ENCODE measurements around the gene BIRC3.
"Not testable (repeated sequence)": the region's sequence is repeated elsewhere in the genome, so short reads cannot be mapped to it uniquely, and the experiment has no call there.

Gene BIRC3

DNA sequence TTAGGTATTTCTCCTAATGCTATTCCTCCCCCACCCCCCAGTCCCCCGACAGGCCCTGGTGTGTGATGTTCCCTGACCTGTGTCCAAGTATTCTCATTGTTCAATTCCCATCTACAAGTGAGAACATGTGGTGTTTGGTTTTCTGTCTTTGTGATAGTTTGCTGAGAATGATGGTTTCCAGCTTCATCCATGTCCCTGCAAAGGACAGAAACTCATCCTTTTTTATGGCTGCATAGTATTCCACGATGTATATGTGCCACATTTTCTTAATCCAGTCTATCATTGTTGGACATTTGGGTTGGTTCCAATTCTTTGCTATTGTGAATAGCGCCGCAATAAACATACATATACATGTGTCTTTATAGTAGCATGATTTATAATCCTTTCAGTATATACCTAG is 20.5 kb upstream of the BIRC3 start:
- H3K4me3 ChIP-seq (ENCODE audit: low read length in 2 of 2); H3K27me3 ChIP-seq (ENCODE audit: control insufficient read depth in 1 of 2, insufficient read depth in 2 of 2, low read length in 2 of 2); H3K36me3 ChIP-seq (ENCODE audit: control insufficient read depth in 2 of 2, insufficient read depth in 2 of 2, low read length in 2 of 2); H3K4me1 ChIP-seq (ENCODE audit: control insufficient read depth, insufficient read depth, low read length); H3K27ac ChIP-seq (ENCODE audit: low read length); H3K9ac ChIP-seq (ENCODE audit: low read length in 2 of 2); H3K9me3 ChIP-seq (ENCODE audit: control insufficient read depth in 2 of 2, low read length in 2 of 2): not testable (repeated sequence)

DNA sequence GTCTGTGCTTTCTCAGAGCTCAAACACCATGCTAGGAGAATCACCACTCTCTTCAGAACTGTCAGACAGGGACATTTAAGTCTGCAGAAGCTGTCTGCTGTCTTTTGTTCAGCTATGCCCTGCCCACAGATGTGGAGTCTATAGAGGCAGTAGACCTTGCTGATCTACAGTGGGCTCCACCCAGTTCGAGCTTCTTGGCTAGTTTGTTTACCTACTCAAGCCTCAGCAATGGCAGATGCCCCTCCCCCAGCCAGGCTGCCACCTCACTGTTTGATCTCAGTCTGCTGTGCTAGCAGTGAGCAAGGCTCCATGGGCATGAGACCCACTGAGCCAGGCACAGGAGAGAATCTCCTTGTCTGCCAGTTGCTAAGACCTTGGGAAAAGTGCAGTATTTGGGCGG is 16.4 kb upstream of the BIRC3 start:
- H3K4me1 ChIP-seq (ENCODE audit: control insufficient read depth, insufficient read depth, low read length); H3K9ac ChIP-seq (ENCODE audit: low read length in 2 of 2); H3K27ac ChIP-seq (ENCODE audit: low read length); H3K27me3 ChIP-seq (ENCODE audit: control insufficient read depth in 1 of 2, insufficient read depth in 2 of 2, low read length in 2 of 2); H3K4me3 ChIP-seq (ENCODE audit: low read length in 2 of 2); H3K9me3 ChIP-seq (ENCODE audit: control insufficient read depth in 2 of 2, low read length in 2 of 2); H3K36me3 ChIP-seq (ENCODE audit: control insufficient read depth in 2 of 2, insufficient read depth in 2 of 2, low read length in 2 of 2): not testable (repeated sequence)

DNA sequence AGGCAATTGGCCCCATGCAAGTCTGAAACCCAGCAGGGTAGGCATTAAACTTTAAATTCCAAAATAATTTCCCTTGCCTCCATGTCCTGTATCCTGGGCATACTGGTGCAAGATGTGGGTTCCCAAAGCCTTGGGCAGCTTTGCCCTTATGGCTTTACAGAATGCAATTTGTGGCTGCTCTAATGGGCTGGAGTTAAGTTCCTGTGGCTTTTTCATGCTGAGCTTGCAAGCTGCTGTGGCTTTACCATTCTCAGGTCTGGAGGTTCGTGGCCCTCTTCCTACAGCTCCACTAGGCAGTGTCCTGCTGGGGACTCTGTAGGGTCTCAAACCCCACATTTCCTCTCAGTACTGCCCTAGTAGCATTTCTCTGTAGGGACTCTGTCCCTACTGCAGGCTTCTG is 15.0 kb upstream of the BIRC3 start:
- Histone ChIP-seq H3K4me1 (ENCODE audit: control insufficient read depth, insufficient read depth, low read length) (no peaks in the 10 kb centered on the region), H3K9ac (ENCODE audit: low read length in 2 of 2) (no peak overlapping the region), H3K27ac (ENCODE audit: low read length) (no peak overlapping the region), H3K27me3 (ENCODE audit: control insufficient read depth in 1 of 2, insufficient read depth in 2 of 2, low read length in 2 of 2) (no peaks in the 10 kb centered on the region), H3K9me3 (ENCODE audit: control insufficient read depth in 2 of 2, low read length in 2 of 2) (peaks cover 4% of the 10 kb centered on the region in 2 donors), H3K4me3 (ENCODE audit: low read length in 2 of 2) (no peak overlapping the region), H3K36me3 (ENCODE audit: control insufficient read depth in 2 of 2, insufficient read depth in 2 of 2, low read length in 2 of 2) (no peaks in the 10 kb centered on the region)

DNA sequence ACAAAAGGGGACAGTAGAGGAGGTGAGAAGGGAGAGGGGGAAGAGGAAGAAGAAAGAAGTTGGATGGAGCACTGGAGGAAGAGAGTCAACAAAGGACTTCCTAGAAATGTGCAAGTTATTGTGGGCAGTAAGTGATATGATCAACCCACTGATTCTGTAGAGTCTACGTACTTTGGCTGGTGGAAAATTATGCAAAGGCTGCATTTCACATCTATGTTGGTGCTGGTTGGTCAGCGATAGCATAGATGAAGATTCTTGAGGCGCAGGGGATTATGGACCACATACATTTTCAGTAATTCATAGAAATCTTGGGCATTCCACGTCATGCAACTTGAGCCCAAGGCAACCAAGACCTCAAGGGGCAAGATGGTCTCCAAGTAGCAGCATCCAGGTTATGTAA is 12.6 kb upstream of the BIRC3 start:
- Histone ChIP-seq H3K9ac (ENCODE audit: low read length in 2 of 2) (no peak overlapping the region), H3K27me3 (ENCODE audit: control insufficient read depth in 1 of 2, insufficient read depth in 2 of 2, low read length in 2 of 2) (no peaks in the 10 kb centered on the region), H3K9me3 (ENCODE audit: control insufficient read depth in 2 of 2, low read length in 2 of 2) (peaks cover 4% of the 10 kb centered on the region in 2 donors), H3K4me1 (ENCODE audit: control insufficient read depth, insufficient read depth, low read length) (no peaks in the 10 kb centered on the region), H3K4me3 (ENCODE audit: low read length in 2 of 2) (no peak overlapping the region), H3K36me3 (ENCODE audit: control insufficient read depth in 2 of 2, insufficient read depth in 2 of 2, low read length in 2 of 2) (no peaks in the 10 kb centered on the region), H3K27ac (ENCODE audit: low read length) (no peak overlapping the region)

DNA sequence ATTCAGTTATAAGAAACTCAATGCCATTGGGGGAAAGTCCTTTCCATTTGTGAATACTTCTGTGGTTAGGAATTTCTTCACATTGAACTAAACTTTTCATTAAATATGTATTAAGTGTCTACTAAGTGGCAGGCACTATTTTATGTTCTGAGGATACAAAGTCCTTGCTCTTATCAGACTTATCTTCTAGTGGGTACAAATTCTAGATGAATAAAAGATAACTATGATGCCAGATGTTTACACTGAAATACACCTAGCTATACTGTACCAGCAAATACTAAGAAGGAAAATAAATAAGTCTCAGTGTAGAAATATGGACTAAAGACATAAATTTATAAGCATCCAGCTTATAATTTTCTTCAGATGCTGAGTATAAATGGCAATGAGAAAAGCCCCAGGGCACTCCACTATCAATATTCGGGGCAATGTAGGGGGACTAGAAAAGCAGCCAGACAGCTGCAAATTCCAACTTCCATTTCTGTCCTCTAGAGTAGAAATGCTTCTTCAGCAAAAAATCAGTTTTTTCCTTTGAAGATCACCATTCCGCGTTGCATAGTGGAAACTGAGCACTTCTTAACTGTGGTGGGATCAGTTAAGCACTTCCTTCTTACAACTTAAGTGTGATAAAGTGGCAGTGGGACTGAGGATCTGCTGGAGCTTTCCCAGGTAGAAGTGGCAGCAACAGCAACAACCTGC is 11.8 kb upstream of the BIRC3 start:
- Histone ChIP-seq H3K4me1 (ENCODE audit: control insufficient read depth, insufficient read depth, low read length) (no peaks in the 10 kb centered on the region), H3K27me3 (ENCODE audit: control insufficient read depth in 1 of 2, insufficient read depth in 2 of 2, low read length in 2 of 2) (no peaks in the 10 kb centered on the region), H3K27ac (ENCODE audit: low read length) (no peak overlapping the region), H3K9ac (ENCODE audit: low read length in 2 of 2) (no peak overlapping the region), H3K4me3 (ENCODE audit: low read length in 2 of 2) (no peak overlapping the region), H3K36me3 (ENCODE audit: control insufficient read depth in 2 of 2, insufficient read depth in 2 of 2, low read length in 2 of 2) (no peaks in the 10 kb centered on the region), H3K9me3 (ENCODE audit: control insufficient read depth in 2 of 2, low read length in 2 of 2) (peaks cover 4% of the 10 kb centered on the region in 2 donors)

DNA sequence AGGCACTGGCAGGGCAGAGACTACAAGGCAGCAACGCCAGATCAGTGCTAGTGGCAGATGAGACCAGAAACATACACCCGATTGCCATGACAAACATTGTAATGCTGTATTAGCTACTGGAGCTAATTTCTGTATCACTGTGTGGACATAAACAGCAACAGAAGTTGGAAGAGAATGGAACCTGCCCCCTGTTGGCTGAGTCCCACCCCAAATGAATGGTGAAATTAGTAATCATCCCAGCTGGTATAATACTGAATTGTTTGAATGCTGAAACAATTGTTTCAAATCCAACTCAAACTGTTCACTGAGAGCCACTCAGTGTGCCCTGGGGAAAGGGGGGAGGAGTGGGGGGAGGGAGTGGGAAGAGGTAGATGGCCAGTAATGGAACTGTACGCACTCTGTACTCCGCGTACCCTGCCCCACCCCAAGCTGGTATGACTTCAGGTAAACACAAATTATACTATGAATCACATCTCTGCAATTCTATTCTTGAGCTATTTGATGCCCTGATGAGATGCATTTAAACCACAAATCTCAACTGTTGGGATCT is 11.2 kb upstream of the BIRC3 start:
- Histone ChIP-seq H3K4me1 (ENCODE audit: control insufficient read depth, insufficient read depth, low read length) (no peaks in the 10 kb centered on the region), H3K4me3 (ENCODE audit: low read length in 2 of 2) (no peak overlapping the region), H3K27me3 (ENCODE audit: control insufficient read depth in 1 of 2, insufficient read depth in 2 of 2, low read length in 2 of 2) (no peaks in the 10 kb centered on the region), H3K36me3 (ENCODE audit: control insufficient read depth in 2 of 2, insufficient read depth in 2 of 2, low read length in 2 of 2) (no peaks in the 10 kb centered on the region), H3K9ac (ENCODE audit: low read length in 2 of 2) (no peak overlapping the region), H3K27ac (ENCODE audit: low read length) (no peak overlapping the region), H3K9me3 (ENCODE audit: control insufficient read depth in 2 of 2, low read length in 2 of 2) (peaks cover 4% of the 10 kb centered on the region in 2 donors)

DNA sequence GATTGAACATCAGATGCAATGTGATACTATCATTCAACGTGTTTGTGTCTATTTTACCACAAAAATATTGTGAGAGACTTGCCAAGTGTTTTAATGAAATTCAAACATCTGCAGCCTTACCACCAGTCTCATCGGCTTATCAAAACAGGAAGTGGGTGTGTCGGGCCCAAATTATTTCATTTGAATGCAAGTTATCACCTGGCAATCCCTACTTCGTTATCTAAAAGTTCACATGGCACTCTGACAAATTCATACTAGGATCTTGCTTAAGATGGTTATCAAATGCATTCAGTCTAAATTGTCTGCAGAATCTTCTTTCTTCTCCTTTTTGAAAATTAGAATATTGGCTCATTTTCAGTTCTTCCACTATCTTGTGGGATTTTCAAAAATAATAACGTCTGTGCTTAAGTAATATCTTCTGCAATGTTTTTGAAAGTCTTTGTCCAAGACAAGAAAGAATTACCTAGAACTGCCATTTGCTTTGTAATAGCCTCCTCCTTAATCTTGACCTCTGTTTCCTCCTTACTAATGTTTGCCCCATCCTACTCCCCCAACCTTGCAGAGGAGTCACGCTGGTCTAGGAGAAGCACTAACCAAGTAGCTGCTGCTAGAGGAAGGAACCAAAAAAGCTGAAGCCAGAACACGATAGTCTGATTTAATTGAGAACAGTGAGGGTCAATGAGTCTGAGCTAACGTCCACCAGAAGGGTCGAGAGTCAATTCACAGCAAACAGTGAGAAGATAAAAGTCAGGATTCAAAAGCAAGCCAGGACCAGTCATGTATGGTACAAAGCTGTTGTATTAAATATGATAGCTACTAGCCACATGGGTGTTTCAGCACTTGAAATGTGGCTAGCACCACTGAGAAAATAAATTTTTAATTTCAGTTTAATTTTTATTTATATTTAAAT is 10.2 kb upstream of the BIRC3 start:
- H3K4me1 ChIP-seq (ENCODE audit: control insufficient read depth, insufficient read depth, low read length): no peaks in the 10 kb centered on the region
- H3K27me3 ChIP-seq (ENCODE audit: control insufficient read depth in 1 of 2, insufficient read depth in 2 of 2, low read length in 2 of 2): no peaks in the 10 kb centered on the region
- peaks cover 0 to 4% of the 10 kb centered on the region in 2 donors for H3K9me3 ChIP-seq (ENCODE audit: control insufficient read depth in 2 of 2, low read length in 2 of 2)
- H3K27ac ChIP-seq (ENCODE audit: low read length): no peak overlapping the region
- no peak overlapping the region for H3K4me3 ChIP-seq (ENCODE audit: low read length in 2 of 2)
- H3K36me3 ChIP-seq (ENCODE audit: control insufficient read depth in 2 of 2, insufficient read depth in 2 of 2, low read length in 2 of 2): no peaks in the 10 kb centered on the region
- no peak overlapping the region for H3K9ac ChIP-seq (ENCODE audit: low read length in 2 of 2)

DNA sequence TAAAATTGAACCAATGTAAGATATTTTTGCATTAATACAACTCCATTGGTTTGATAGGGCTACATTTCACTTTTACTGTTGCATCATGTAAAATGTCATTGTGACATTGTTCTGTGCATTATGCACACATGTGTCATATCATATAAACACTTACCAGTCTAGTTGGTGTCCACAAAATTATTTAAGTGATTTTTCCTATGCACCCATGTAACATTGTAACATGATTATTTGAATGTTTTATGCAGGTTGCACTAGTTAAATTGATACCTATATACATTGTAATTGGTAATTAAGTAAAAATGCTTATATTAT is 9.6 kb upstream of the BIRC3 start:
- Histone ChIP-seq H3K27ac (ENCODE audit: low read length) (no peak overlapping the region), H3K9ac (ENCODE audit: low read length in 2 of 2) (no peak overlapping the region), H3K27me3 (ENCODE audit: control insufficient read depth in 1 of 2, insufficient read depth in 2 of 2, low read length in 2 of 2) (no peaks in the 10 kb centered on the region), H3K4me3 (ENCODE audit: low read length in 2 of 2) (no peak overlapping the region), H3K9me3 (ENCODE audit: control insufficient read depth in 2 of 2, low read length in 2 of 2) (no peaks in the 10 kb centered on the region), H3K4me1 (ENCODE audit: control insufficient read depth, insufficient read depth, low read length) (no peaks in the 10 kb centered on the region), H3K36me3 (ENCODE audit: control insufficient read depth in 2 of 2, insufficient read depth in 2 of 2, low read length in 2 of 2) (no peaks in the 10 kb centered on the region)

DNA sequence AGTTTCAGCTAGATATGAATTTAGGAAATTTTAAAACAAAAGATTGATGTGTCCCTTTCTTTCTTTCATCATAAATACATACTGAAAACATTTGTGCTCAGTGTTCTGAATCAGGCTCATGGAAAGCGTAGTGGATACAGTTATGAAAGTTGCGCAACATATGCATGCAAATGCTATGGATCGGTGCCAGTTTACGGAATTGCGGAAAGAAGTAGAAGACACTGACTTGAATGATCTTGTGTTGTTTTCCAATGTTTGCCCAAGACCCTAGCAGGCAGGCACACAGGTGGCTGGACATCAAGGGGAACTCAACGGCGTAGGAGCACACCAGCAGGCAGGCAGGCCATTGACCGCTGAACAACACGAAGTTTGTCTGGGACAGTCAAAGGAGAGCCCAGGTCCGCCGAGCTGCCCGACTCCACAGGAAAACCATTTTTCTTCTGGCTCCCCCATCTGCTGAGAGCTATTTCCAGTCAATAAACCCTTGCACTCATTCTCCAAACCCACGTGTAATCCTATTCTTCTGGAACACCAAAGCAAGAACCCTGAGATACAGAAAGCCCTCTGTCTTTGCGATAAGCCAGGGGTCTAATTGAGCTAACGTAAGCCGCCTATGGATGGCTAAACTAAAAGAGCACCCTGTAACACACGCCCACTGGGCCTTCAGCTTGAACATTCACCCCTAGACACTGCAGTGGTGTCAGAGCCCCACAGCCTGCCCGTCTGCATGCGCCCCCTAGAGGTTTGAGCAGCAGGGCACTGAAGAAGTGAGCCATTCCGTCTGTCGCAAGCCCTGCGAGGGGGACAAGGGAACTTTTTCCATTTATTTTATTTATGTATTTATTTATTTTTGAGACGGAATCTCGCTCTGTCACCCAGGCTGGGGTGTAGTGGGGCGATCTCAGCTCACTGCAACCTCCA is 7.4 kb upstream of the BIRC3 start:
- Histone ChIP-seq H3K4me1 (ENCODE audit: control insufficient read depth, insufficient read depth, low read length) (peaks cover 5% of the 10 kb centered on the region), H3K9me3 (ENCODE audit: control insufficient read depth in 2 of 2, low read length in 2 of 2) (no peaks in the 10 kb centered on the region), H3K27me3 (ENCODE audit: control insufficient read depth in 1 of 2, insufficient read depth in 2 of 2, low read length in 2 of 2) (no peaks in the 10 kb centered on the region), H3K36me3 (ENCODE audit: control insufficient read depth in 2 of 2, insufficient read depth in 2 of 2, low read length in 2 of 2) (no peaks in the 10 kb centered on the region), H3K27ac (ENCODE audit: low read length) (no peak overlapping the region), H3K9ac (ENCODE audit: low read length in 2 of 2) (no peak overlapping the region), H3K4me3 (ENCODE audit: low read length in 2 of 2) (no peak overlapping the region)

DNA sequence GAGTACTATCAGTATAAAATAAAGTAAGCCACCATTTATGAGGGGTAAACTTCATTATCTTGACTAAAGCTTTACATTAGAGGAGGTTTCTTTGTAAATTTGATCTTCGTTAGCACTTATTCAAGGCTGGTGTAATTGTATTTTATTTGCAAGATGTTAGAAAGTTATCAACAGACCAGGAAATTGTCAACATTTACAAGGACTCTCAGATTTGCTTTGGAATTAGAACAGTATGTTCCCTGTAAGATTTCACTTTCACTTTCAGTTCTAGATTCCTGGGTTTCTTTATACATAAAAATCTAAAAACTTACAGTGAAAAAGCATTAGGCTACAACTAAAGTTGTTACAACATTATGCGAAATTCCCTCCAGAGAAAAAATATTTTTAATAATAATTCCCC is 4.6 kb upstream of the BIRC3 start:
- Histone ChIP-seq H3K4me3 (ENCODE audit: low read length in 2 of 2) (peak overlapping the region; percentile 40 to 52), H3K9ac (ENCODE audit: low read length in 2 of 2) (no peak overlapping the region), H3K9me3 (ENCODE audit: control insufficient read depth in 2 of 2, low read length in 2 of 2) (no peaks in the 10 kb centered on the region), H3K36me3 (ENCODE audit: control insufficient read depth in 2 of 2, insufficient read depth in 2 of 2, low read length in 2 of 2) (no peaks in the 10 kb centered on the region), H3K4me1 (ENCODE audit: control insufficient read depth, insufficient read depth, low read length) (peaks cover 9% of the 10 kb centered on the region), H3K27me3 (ENCODE audit: control insufficient read depth in 1 of 2, insufficient read depth in 2 of 2, low read length in 2 of 2) (no peaks in the 10 kb centered on the region), H3K27ac (ENCODE audit: low read length) (no peak overlapping the region)
